T follicular helper cell (primary cell): ENCODE results near the gene CCDC47.
A peak's percentile ranks its signal among the peaks of the same experiment; 100 is the strongest.
"Not testable (repeated sequence)": the region's sequence is repeated elsewhere in the genome, so short reads cannot be mapped to it uniquely, and the experiment has no call there.

Experiments
- DNase-seq: peaks from one replicate; pipeline ENCODE4 v3.0.0-alpha.2; 2020; ENCODE audit warnings: low read depth

CCDC47 gene

GRCh38 chr17:63722403-63722802 is 51.0 kb downstream of the CCDC47 start:
- DNase-seq = no peak

- not testable (repeated sequence) for DNase-seq
Measured at GRCh38 chr17:63720194-63720593, 53.2 kb downstream of the CCDC47 start.

- no peak for DNase-seq
Measured at GRCh38 chr17:63718988-63719387, 54.4 kb downstream of the CCDC47 start.

GRCh38 chr17:63716426-63716825 is 57.0 kb downstream of the CCDC47 start:
- DNase-seq = no peak

GRCh38 chr17:63714550-63715277 is 58.7 kb downstream of the CCDC47 start:
- DNase-seq = no peak

- DNase-seq = no peak
Measured at GRCh38 chr17:63709110-63709509, 64.3 kb downstream of the CCDC47 start.

GRCh38 chr17:63707151-63707550 is 66.2 kb downstream of the CCDC47 start:
- DNase-seq = no peak

- no peak for DNase-seq
Measured at GRCh38 chr17:63706336-63707082, 66.9 kb downstream of the CCDC47 start.

- DNase-seq = no peak
Measured at GRCh38 chr17:63705657-63706056, 67.7 kb downstream of the CCDC47 start.

GRCh38 chr17:63704836-63705235 is 68.6 kb downstream of the CCDC47 start:
- no peak for DNase-seq

- no peak for DNase-seq
Measured at GRCh38 chr17:63704259-63704576, 69.2 kb downstream of the CCDC47 start.

GRCh38 chr17:63703556-63704258 is 69.7 kb downstream of the CCDC47 start:
- no peak for DNase-seq

- DNase-seq = no peak
Measured at GRCh38 chr17:63703029-63703428, 70.4 kb downstream of the CCDC47 start.

GRCh38 chr17:63702721-63703015 is 70.7 kb downstream of the CCDC47 start:
- no peak for DNase-seq

GRCh38 chr17:63701868-63702720 is 71.3 kb downstream of the CCDC47 start:
- peak; percentile 71 for DNase-seq

GRCh38 chr17:63701456-63701820 is 72.0 kb downstream of the CCDC47 start:
- no peak for DNase-seq

- peak; percentile 32 for DNase-seq
Measured at GRCh38 chr17:63700528-63701455, 72.6 kb downstream of the CCDC47 start.

GRCh38 chr17:63699638-63700527 is 73.5 kb downstream of the CCDC47 start, which contains the start of gene LIMD2:
Gene LIMD2, minus strand, starts transcription at chr17:63700125. Its CDS starts 827 bp downstream, at chr17:63699298.
- DNase-seq = peak; percentile 81

GRCh38 chr17:63698886-63699637 is 74.3 kb downstream of the CCDC47 start:
- DNase-seq = peak; percentile 81
